Natural killer cell (primary cell): Measurements from ENCODE around the gene GNAO1. TPM values are rescaled to one million over a fixed set of nuclear protein-coding genes. Genes with fewer than 3 reads are reported as not detected.

Source experiments
- ATAC-seq, 3 donors: fragments of 150-1000 bp in 2 of 3; fragments of 200-7000 bp in 1 of 3; cut with Tn5 transposase; 1 replicate in 1 of 3; 2 replicates in 2 of 3; pipeline ENCODE4 v1.10.0; 2021; ENCODE audit warnings: mild to moderate bottlenecking in 2 of 3, moderate library complexity in 2 of 3
- DNase-seq, 2 donors: peaks; one replicate each; pipeline versions ENCODE4 v3.0.0 to v3.0.0-alpha.2; 2013 to 2021; ENCODE audit warnings: mixed read lengths in 1 of 2
- H3K27ac ChIP-seq: one replicate; pipeline ENCODE4 v1.5.1; 2013; ENCODE audit warnings: mild to moderate bottlenecking, low read length
- H3K27me3 ChIP-seq: one replicate; pipeline ENCODE4 v1.6.1; 2013; ENCODE audit warnings: low read length; ENCODE audit not compliant: control insufficient read depth, insufficient read depth
- H3K36me3 ChIP-seq: one replicate; pipeline ENCODE4 v1.6.1; 2013; ENCODE audit warnings: low read length; ENCODE audit not compliant: control insufficient read depth, insufficient read depth
- H3K4me1 ChIP-seq: one replicate; pipeline ENCODE4 v1.6.1; 2013; ENCODE audit warnings: low read length; ENCODE audit not compliant: control insufficient read depth, insufficient read depth
- H3K4me3 ChIP-seq: one replicate; pipeline ENCODE4 v1.5.1; 2013; ENCODE audit warnings: low read length
- H3K9me3 ChIP-seq: one replicate; pipeline ENCODE4 v1.6.1; 2013; ENCODE audit warnings: low read length; ENCODE audit not compliant: control insufficient read depth, insufficient read depth
- H3K27ac Mint-ChIP-seq, 2 donors: one replicate each; pipeline ENCODE4 v1.8.0; 2022; ENCODE audit warnings: mild to moderate bottlenecking in 2 of 2, mixed read lengths in 2 of 2, moderate library complexity in 1 of 2
- H3K27me3 Mint-ChIP-seq, 2 donors: one replicate each; pipeline ENCODE4 v1.8.0; 2022; ENCODE audit warnings: low read depth in 2 of 2, mixed read lengths in 2 of 2
- H3K36me3 Mint-ChIP-seq: one replicate; pipeline ENCODE4 v1.8.0; 2022; ENCODE audit warnings: mixed read lengths
- H3K4me1 Mint-ChIP-seq, 2 donors: one replicate each; pipeline ENCODE4 v1.8.0; 2022; ENCODE audit warnings: mixed read lengths in 2 of 2
- H3K4me3 Mint-ChIP-seq: one replicate; pipeline ENCODE4 v1.8.0; 2022; ENCODE audit warnings: mild to moderate bottlenecking, moderate library complexity, mixed read lengths
- H3K9me3 Mint-ChIP-seq, 2 donors: one replicate each; pipeline ENCODE4 v1.8.0; 2022; ENCODE audit warnings: mixed read lengths in 2 of 2
- WGBS: methylation state at CpG from one replicate; pipeline ENCODE4 v1.1.7; 2013; ENCODE audit warnings: missing lambda C conversion rate; ENCODE audit not compliant: insufficient coverage; 5-methylcytosine and 5-hydroxymethylcytosine counted together
- intact Hi-C: fragments of 100-400 bp; cut with micrococcal nuclease; formaldehyde crosslinking; loops from one replicate; pipeline ENCODE4 v1.14.2; 2022
- total RNA-seq, 4 donors: library from RNA; stranded (reverse); fragments of 120-200 nt in 1 of 4; gene quantifications; one replicate each; pipeline versions ENCODE4 v1.2.3 to v1.2.4, GENCODE V29; 2013 to 2022
- TF ChIP-seq, protein P1 (sequence below): fragments of 200-600 bp; IDR thresholded peaks from one replicate; pipeline ENCODE4 v1.8.0; 2022; ENCODE audit warnings: antibody characterized with exemption

The GNAO1 gene
- total RNA-seq, 3 donors from 2014 or later (not counting 1 experiment from before 2014, with no cell fraction given), result 0.45 to 4.6 (median 1.1) TPM

DNA sequence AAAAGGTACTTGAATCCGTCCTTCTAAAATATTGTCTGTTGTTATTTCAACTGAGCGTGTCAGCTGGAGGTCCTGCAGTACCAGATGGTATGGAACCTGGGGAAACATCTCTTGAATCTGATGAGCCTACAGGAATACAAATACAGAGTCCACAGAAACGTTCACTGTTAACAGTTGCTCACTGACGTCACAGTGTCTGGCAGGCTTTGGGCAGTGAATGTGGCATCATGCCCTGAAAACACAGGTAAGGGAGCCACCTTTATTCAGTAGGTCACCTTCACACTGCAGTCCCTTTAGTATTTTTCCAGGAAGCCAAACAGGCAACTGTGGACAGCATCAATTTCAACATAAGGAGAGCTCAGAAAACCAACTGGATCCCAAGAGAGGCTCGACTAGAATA, 177.9 kb downstream of the GNAO1 start:
- Histone ChIP-seq H3K4me1 (no peaks in the 10 kb centered on the region), H3K27me3 (no peaks in the 10 kb centered on the region), H3K4me3 (no peak overlapping the region), H3K27ac (no peak overlapping the region), H3K9me3 (no peaks in the 10 kb centered on the region), H3K36me3 (peaks cover 34% of the 10 kb centered on the region)
- TF ChIP-seq, protein P1, sequence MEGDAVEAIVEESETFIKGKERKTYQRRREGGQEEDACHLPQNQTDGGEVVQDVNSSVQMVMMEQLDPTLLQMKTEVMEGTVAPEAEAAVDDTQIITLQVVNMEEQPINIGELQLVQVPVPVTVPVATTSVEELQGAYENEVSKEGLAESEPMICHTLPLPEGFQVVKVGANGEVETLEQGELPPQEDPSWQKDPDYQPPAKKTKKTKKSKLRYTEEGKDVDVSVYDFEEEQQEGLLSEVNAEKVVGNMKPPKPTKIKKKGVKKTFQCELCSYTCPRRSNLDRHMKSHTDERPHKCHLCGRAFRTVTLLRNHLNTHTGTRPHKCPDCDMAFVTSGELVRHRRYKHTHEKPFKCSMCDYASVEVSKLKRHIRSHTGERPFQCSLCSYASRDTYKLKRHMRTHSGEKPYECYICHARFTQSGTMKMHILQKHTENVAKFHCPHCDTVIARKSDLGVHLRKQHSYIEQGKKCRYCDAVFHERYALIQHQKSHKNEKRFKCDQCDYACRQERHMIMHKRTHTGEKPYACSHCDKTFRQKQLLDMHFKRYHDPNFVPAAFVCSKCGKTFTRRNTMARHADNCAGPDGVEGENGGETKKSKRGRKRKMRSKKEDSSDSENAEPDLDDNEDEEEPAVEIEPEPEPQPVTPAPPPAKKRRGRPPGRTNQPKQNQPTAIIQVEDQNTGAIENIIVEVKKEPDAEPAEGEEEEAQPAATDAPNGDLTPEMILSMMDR, result no peak
- Mint-ChIP-seq H3K36me3 (no peaks in the 10 kb centered on the region), H3K27me3 (no peaks in the 10 kb centered on the region), H3K4me1 (peaks cover 6 to 12% of the 10 kb centered on the region in 2 donors), H3K4me3 (no peak overlapping the region), H3K9me3 (no peaks in the 10 kb centered on the region), H3K27ac (no peak overlapping the region)
- WGBS, result 96% methylated on average over 5 of the region's 5 CpGs
- ATAC-seq, result no peak
- no peak for DNase-seq
- intact Hi-C loops, result no loop called here

DNA sequence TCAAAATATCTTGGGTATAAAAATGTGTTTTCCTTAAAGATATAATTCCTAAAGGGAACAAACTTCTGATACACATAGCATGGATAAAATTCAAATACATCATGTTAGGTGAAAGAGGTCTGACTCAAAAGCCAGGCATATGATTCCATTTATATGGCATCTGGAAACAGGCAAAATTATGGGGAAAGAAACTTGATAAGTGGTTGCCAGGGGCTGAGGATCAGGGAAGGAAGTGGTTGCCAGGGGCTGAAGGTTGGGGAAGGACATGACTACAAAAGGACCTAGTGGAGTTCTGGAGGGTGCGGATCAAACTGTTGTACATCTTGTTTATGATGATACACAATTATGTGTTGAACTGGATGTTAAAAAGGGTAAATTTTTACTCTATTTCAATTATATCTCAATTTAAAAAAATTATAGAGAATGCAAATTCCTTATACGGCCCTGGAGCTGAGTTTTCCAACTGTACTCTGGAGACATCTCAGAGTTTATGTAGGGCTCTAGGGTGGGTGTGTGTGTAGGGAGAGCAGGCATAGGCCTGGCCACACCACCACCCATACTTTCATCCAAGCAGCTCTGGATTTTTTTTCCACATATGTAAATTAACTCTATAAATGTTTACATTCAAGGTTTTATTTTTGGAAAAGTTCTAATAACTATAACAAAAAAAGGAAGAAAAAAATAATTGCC, 179.0 kb downstream of the GNAO1 start:
- Histone ChIP-seq H3K27ac (no peak overlapping the region), H3K4me3 (no peak overlapping the region), H3K36me3 (peaks cover 33% of the 10 kb centered on the region), H3K9me3 (no peaks in the 10 kb centered on the region), H3K4me1 (no peaks in the 10 kb centered on the region), H3K27me3 (no peaks in the 10 kb centered on the region)
- H3K27ac Mint-ChIP-seq, result no peak overlapping the region
- H3K27me3 Mint-ChIP-seq, result no peaks in the 10 kb centered on the region
- 100% methylated on average over 1 of the region's 2 CpGs for WGBS
- no peak overlapping the region for H3K4me3 Mint-ChIP-seq
- intact Hi-C loops, result no loop called here
- TF ChIP-seq, protein P1, result no peak
- no peak for ATAC-seq
- H3K4me1 Mint-ChIP-seq, result peaks cover 6 to 12% of the 10 kb centered on the region in 2 donors
- no peaks in the 10 kb centered on the region for H3K9me3 Mint-ChIP-seq
- H3K36me3 Mint-ChIP-seq, result no peaks in the 10 kb centered on the region
- no peak for DNase-seq

DNA sequence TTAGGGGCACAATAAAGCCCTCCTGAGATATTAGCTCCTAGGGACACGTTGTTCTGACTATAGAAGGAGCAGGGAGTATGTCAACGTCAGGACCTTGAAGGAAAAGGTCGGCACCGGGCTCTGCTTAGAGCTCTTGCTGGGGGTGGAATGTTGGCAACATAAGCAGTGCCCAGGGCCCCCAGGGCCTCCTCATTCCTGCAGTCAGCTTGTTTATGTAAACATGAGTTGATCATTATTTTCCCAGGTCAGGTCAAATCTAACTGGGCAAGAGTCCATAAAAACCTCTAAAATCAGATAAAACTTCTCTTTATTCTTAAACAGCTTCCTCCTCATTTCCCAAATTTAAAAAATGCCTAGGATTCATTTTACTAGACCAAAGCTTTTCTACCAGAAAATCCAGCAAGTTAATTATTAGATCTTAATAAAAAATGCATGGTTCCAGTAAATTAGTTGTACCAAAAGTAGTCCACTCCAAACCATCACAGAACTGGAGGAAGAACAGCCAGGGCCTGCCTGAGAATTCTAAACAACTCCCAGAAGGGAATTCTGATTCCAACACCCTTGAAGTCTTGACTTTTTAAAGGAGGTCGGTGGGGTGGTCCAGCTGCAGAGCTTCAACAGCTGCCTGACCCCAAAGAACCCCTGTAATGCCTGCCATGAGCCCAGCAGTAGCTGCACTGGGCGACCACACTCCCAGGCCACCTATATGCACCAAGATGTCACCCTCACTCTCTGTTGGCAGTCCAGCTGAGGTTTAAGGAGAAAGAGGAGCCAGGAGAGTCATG, 179.8 kb downstream of the GNAO1 start:
- Histone ChIP-seq H3K27me3 (no peaks in the 10 kb centered on the region), H3K9me3 (no peaks in the 10 kb centered on the region), H3K27ac (no peak overlapping the region), H3K4me3 (no peak overlapping the region), H3K36me3 (peaks cover 32% of the 10 kb centered on the region), H3K4me1 (no peaks in the 10 kb centered on the region)
- Mint-ChIP-seq H3K36me3 (no peaks in the 10 kb centered on the region), H3K27ac (no peak overlapping the region), H3K27me3 (no peaks in the 10 kb centered on the region), H3K4me1 (peaks cover 6 to 12% of the 10 kb centered on the region in 2 donors), H3K4me3 (no peak overlapping the region), H3K9me3 (no peaks in the 10 kb centered on the region)
- TF ChIP-seq, protein P1, result no peak
- intact Hi-C loops, result no loop called here
- ATAC-seq, result no peak
- no peak for DNase-seq
- WGBS, result 95% methylated on average over 6 of the region's 6 CpGs
